ENCODE measurements around the gene AKAP6.
"Not testable (repeated sequence)": the region's sequence is repeated elsewhere in the genome, so short reads cannot be mapped to it uniquely, and the experiment has no call there.

The AKAP6 gene

GRCh38 chr14:32436993-32437392 lies 107.9 kb downstream of the AKAP6 start:
- H3K4me1 ChIP-seq (ENCODE audit: insufficient read depth, low read length), result no peaks in the 10 kb centered on the region; the same call in 1 of the 2 replicates
- no peaks in the 10 kb centered on the region for H3K36me3 ChIP-seq (ENCODE audit: insufficient read depth, low read length)
- no peak overlapping the region for H3K9ac ChIP-seq (ENCODE audit: low read depth, low read length)
- no peaks in the 10 kb centered on the region for H3K9me3 ChIP-seq (ENCODE audit: control insufficient read depth, insufficient read depth, low read length)

- Histone ChIP-seq H3K9me3 (ENCODE audit: control insufficient read depth, insufficient read depth, low read length) (no peaks in the 10 kb centered on the region), H3K4me1 (ENCODE audit: insufficient read depth, low read length) (no peaks in the 10 kb centered on the region; the same call in 1 of the 2 replicates), H3K36me3 (ENCODE audit: insufficient read depth, low read length) (no peaks in the 10 kb centered on the region), H3K9ac (ENCODE audit: low read depth, low read length) (no peak overlapping the region)
These were observed 109.4 kb downstream of the AKAP6 start for GRCh38 chr14:32438517-32438916.

- no peaks in the 10 kb centered on the region for H3K36me3 ChIP-seq (ENCODE audit: insufficient read depth, low read length)
- H3K9me3 ChIP-seq (ENCODE audit: control insufficient read depth, insufficient read depth, low read length), result no peaks in the 10 kb centered on the region
- no peak overlapping the region for H3K9ac ChIP-seq (ENCODE audit: low read depth, low read length)
- H3K4me1 ChIP-seq (ENCODE audit: insufficient read depth, low read length), result no peaks in the 10 kb centered on the region
These were observed 115.0 kb downstream of the AKAP6 start for GRCh38 chr14:32443890-32444661.

- Histone ChIP-seq H3K9me3 (ENCODE audit: control insufficient read depth, insufficient read depth, low read length) (no peaks in the 10 kb centered on the region), H3K4me1 (ENCODE audit: insufficient read depth, low read length) (no peaks in the 10 kb centered on the region), H3K36me3 (ENCODE audit: insufficient read depth, low read length) (no peaks in the 10 kb centered on the region), H3K9ac (ENCODE audit: low read depth, low read length) (no peak overlapping the region)
These were observed 118.3 kb downstream of the AKAP6 start for GRCh38 chr14:32447371-32447770.

GRCh38 chr14:32449648-32450047 lies 120.5 kb downstream of the AKAP6 start:
- H3K4me1 ChIP-seq (ENCODE audit: insufficient read depth, low read length), result no peaks in the 10 kb centered on the region
- no peaks in the 10 kb centered on the region for H3K9me3 ChIP-seq (ENCODE audit: control insufficient read depth, insufficient read depth, low read length)
- H3K36me3 ChIP-seq (ENCODE audit: insufficient read depth, low read length), result no peaks in the 10 kb centered on the region
- H3K9ac ChIP-seq (ENCODE audit: low read depth, low read length), result no peak overlapping the region

GRCh38 chr14:32450919-32451675 lies 122.0 kb downstream of the AKAP6 start:
- no peaks in the 10 kb centered on the region for H3K4me1 ChIP-seq (ENCODE audit: insufficient read depth, low read length)
- no peaks in the 10 kb centered on the region for H3K9me3 ChIP-seq (ENCODE audit: control insufficient read depth, insufficient read depth, low read length)
- H3K9ac ChIP-seq (ENCODE audit: low read depth, low read length), result no peak overlapping the region
- no peaks in the 10 kb centered on the region for H3K36me3 ChIP-seq (ENCODE audit: insufficient read depth, low read length)

GRCh38 chr14:32453857-32454810 lies 125.0 kb downstream of the AKAP6 start:
- no peak overlapping the region for H3K9ac ChIP-seq (ENCODE audit: low read depth, low read length)

GRCh38 chr14:32457213-32457920 lies 128.3 kb downstream of the AKAP6 start:
- no peaks in the 10 kb centered on the region for H3K9me3 ChIP-seq (ENCODE audit: control insufficient read depth, insufficient read depth, low read length)
- 0 out of 2 replicates have a peak, but pooled peaks cover 5% of the 10 kb centered on the region for H3K4me1 ChIP-seq (ENCODE audit: insufficient read depth, low read length)
- no peak overlapping the region for H3K9ac ChIP-seq (ENCODE audit: low read depth, low read length)
- no peaks in the 10 kb centered on the region for H3K36me3 ChIP-seq (ENCODE audit: insufficient read depth, low read length)

More at GRCh38 chr14:32453857-32454810, 125.0 kb downstream of the AKAP6 start:
- H3K36me3 ChIP-seq (ENCODE audit: insufficient read depth, low read length), result no peaks in the 10 kb centered on the region
- H3K9me3 ChIP-seq (ENCODE audit: control insufficient read depth, insufficient read depth, low read length), result no peaks in the 10 kb centered on the region
- 0 out of 2 replicates have a peak, but pooled peaks cover 5% of the 10 kb centered on the region for H3K4me1 ChIP-seq (ENCODE audit: insufficient read depth, low read length)

- no peak overlapping the region for H3K9ac ChIP-seq (ENCODE audit: low read depth, low read length)
These were observed 129.6 kb downstream of the AKAP6 start for GRCh38 chr14:32458720-32459119.

GRCh38 chr14:32460267-32460666 lies 131.2 kb downstream of the AKAP6 start:
- Histone ChIP-seq H3K9me3 (ENCODE audit: control insufficient read depth, insufficient read depth, low read length) (no peaks in the 10 kb centered on the region; the same call in 1 of the 2 replicates), H3K4me1 (ENCODE audit: insufficient read depth, low read length) (0 out of 2 replicates have a peak, but pooled peaks cover 5% of the 10 kb centered on the region), H3K9ac (ENCODE audit: low read depth, low read length) (no peak overlapping the region), H3K36me3 (ENCODE audit: insufficient read depth, low read length) (no peaks in the 10 kb centered on the region)

More at GRCh38 chr14:32458720-32459119, 129.6 kb downstream of the AKAP6 start:
- H3K4me1 ChIP-seq (ENCODE audit: insufficient read depth, low read length), result 0 out of 2 replicates have a peak, but pooled peaks cover 5% of the 10 kb centered on the region
- H3K9me3 ChIP-seq (ENCODE audit: control insufficient read depth, insufficient read depth, low read length), result no peaks in the 10 kb centered on the region
- H3K36me3 ChIP-seq (ENCODE audit: insufficient read depth, low read length), result no peaks in the 10 kb centered on the region

- not testable (repeated sequence) for H3K9me3 ChIP-seq (ENCODE audit: control insufficient read depth, insufficient read depth, low read length); H3K4me1 ChIP-seq (ENCODE audit: insufficient read depth, low read length); H3K9ac ChIP-seq (ENCODE audit: low read depth, low read length); H3K36me3 ChIP-seq (ENCODE audit: insufficient read depth, low read length)
These were observed 133.5 kb downstream of the AKAP6 start for GRCh38 chr14:32462553-32462952.

- no peak overlapping the region for H3K9ac ChIP-seq (ENCODE audit: low read depth, low read length)
- H3K4me1 ChIP-seq (ENCODE audit: insufficient read depth, low read length), result peaks cover 27% of the 10 kb centered on the region
- H3K36me3 ChIP-seq (ENCODE audit: insufficient read depth, low read length), result no peaks in the 10 kb centered on the region
- no peaks in the 10 kb centered on the region; the same call in 1 of the 2 replicates for H3K9me3 ChIP-seq (ENCODE audit: control insufficient read depth, insufficient read depth, low read length)
These were observed 139.9 kb downstream of the AKAP6 start for GRCh38 chr14:32468955-32469354.

GRCh38 chr14:32469388-32470160 lies 140.5 kb downstream of the AKAP6 start:
- Histone ChIP-seq H3K4me1 (ENCODE audit: insufficient read depth, low read length) (peaks cover 27% of the 10 kb centered on the region), H3K36me3 (ENCODE audit: insufficient read depth, low read length) (no peaks in the 10 kb centered on the region), H3K9ac (ENCODE audit: low read depth, low read length) (no peak overlapping the region), H3K9me3 (ENCODE audit: control insufficient read depth, insufficient read depth, low read length) (no peaks in the 10 kb centered on the region; the same call in 1 of the 2 replicates)

All from ES-I3 (cell line).